Smooth muscle cell (in vitro differentiated cells): ENCODE results near the gene ITGA1. TPM values are rescaled to one million over a fixed set of nuclear protein-coding genes. Genes with fewer than 3 reads are reported as not detected.

Source experiments
- DNase-seq: peaks from one replicate; lab custom pipeline; 2025; ENCODE audit not compliant: unreplicated experiment; lab: John Stamatoyannopoulos, UW
- H2AFZ ChIP-seq: fragments of 200-600 bp; sonication (generic); 2 replicates; pipeline ENCODE4 v1.6.0; 2016; ENCODE audit warnings: antibody characterized with exemption, low read depth, mild to moderate bottlenecking
- H3F3A ChIP-seq: fragments of 200-600 bp; sonication (generic); 2 replicates; pipeline ENCODE4 v1.6.0; 2017; ENCODE audit warnings: antibody characterized with exemption, low read depth
- H3K27ac ChIP-seq: fragments of 200-600 bp; sonication (generic); 2 replicates; pipeline ENCODE4 v1.5.1; 2016; ENCODE audit warnings: low read depth, mild to moderate bottlenecking
- H3K27me3 ChIP-seq: fragments of 200-600 bp; sonication (generic); 2 replicates; pipeline ENCODE4 v1.6.1; 2016; ENCODE audit warnings: low read depth, mild to moderate bottlenecking
- H3K36me3 ChIP-seq: fragments of 200-600 bp; sonication (generic); 2 replicates; pipeline ENCODE4 v1.5.1; 2016; ENCODE audit warnings: low read depth
- H3K4me1 ChIP-seq: fragments of 200-600 bp; sonication (generic); 2 replicates; pipeline ENCODE4 v1.5.1; 2016; ENCODE audit warnings: low read depth
- H3K4me2 ChIP-seq: fragments of 200-600 bp; sonication (generic); 2 replicates; pipeline ENCODE4 v1.6.0; 2016; ENCODE audit warnings: mild to moderate bottlenecking
- H3K4me3 ChIP-seq: fragments of 200-600 bp; sonication (generic); 2 replicates; pipeline ENCODE4 v1.5.1; 2016; ENCODE audit warnings: mild to moderate bottlenecking
- H3K79me2 ChIP-seq: fragments of 200-600 bp; sonication (generic); 2 replicates; pipeline ENCODE4 v1.6.0; 2016; ENCODE audit warnings: low read depth, mild to moderate bottlenecking
- H3K9ac ChIP-seq: fragments of 200-600 bp; sonication (generic); 2 replicates; pipeline ENCODE4 v1.6.0; 2016; ENCODE audit warnings: low read depth
- H3K9me3 ChIP-seq: fragments of 200-600 bp; sonication (generic); replicated peaks from 2 replicates; pipeline ENCODE4 v1.5.1; 2016; ENCODE audit warnings: low read depth
- H4K20me1 ChIP-seq: fragments of 200-600 bp; sonication (generic); 2 replicates; pipeline ENCODE4 v1.6.0; 2016; ENCODE audit warnings: low read depth
- CTCF ChIP-seq: fragments of 200-600 bp; sonication (generic); IDR thresholded peaks from 2 replicates; pipeline ENCODE4 v1.5.1; 2017; ENCODE audit warnings: borderline replicate concordance, mild to moderate bottlenecking, antibody characterized with exemption; ENCODE audit not compliant: insufficient read depth, poor library complexity, severe bottlenecking
- WGBS: methylation state at CpG from one replicate; pipeline ENCODE4 v1.1.7; 2016; ENCODE audit warnings: low lambda C conversion rate; 5-methylcytosine and 5-hydroxymethylcytosine counted together
- polyA plus RNA-seq: library from polyadenylated mRNA; unstranded; fragments of >200 nt; fragmentation: Nextera tagmentation; extraction: Ambion mirVana; gene quantifications from 2 replicates; pipeline ENCODE4 v1.2.1, GENCODE V29; 2016
- total RNA-seq: library from RNA; depleted of rRNA; stranded (reverse); fragments of >200 nt; gene quantifications from 2 replicates; pipeline ENCODE4 v1.2.3, GENCODE V29; 2014

The ITGA1 gene
- total and polyA plus RNA-seq, 2 experiments from 2014 or later, result 85.2 to 250 TPM

DNA sequence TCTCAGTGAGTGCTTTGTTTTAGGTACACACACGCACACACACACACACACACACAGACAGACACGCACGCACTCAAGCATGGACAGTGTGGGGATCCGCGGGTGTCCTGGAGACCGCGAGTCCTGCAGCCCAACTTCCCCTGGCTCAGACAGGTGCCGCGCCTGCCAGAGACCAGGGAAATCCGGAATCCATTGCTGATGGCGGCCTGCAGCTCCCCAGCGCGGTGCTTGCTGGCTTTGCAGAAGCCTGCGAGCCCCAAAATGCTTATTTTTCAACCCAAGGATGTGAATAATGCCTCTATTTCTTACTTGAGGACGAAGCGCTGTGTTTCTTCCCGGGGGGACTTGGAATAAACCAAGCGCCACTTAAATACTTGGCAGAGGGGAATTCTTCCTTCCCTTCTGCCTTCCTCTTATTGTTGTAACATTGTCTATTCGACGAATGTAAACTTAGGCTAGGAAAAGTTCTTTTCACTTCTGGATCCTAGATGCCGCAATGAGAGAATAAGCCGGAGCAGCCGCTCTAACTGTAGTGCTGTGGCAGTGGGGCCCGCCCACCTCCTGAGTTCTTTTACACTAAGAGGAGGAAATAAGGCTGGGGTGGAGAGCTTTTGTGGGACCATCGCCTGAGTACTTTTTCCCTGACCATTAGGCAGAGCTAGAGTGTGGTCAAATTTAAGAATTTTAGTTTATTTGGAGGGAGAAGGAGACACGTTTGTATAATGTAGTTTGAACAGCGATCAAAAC, 202.2 kb downstream of the ITGA1 start:
- peak overlapping the region; percentile 97 for H3K4me2 ChIP-seq
- H3K9ac ChIP-seq, result peak overlapping the region; percentile 22
- no peaks in the 10 kb centered on the region for H3K27me3 ChIP-seq
- H2AFZ ChIP-seq, result peak overlapping the region; percentile 82
- 6% methylated on average over 27 of the region's 27 CpGs for WGBS
- peak; percentile 23 for DNase-seq
- H3K36me3 ChIP-seq, result no peaks in the 10 kb centered on the region
- H3K9me3 ChIP-seq, result no peaks in the 10 kb centered on the region
- TF ChIP-seq CTCF, result peak; percentile 14
- H3K4me1 ChIP-seq, result peaks cover 20% of the 10 kb centered on the region
- peak overlapping the region; percentile 77 for H3K4me3 ChIP-seq
- H4K20me1 ChIP-seq, result no peaks in the 10 kb centered on the region
- peaks cover 7% of the 10 kb centered on the region for H3K79me2 ChIP-seq
- no peak overlapping the region for H3K27ac ChIP-seq
- H3F3A ChIP-seq, result peaks cover 3% of the 10 kb centered on the region

GRCh38 chr5:52990528-52990925, 202.8 kb downstream of the ITGA1 start:
- 59% methylated on average over 4 of the region's 4 CpGs for WGBS
- H3K9me3 ChIP-seq, result no peaks in the 10 kb centered on the region
- no peaks in the 10 kb centered on the region for H4K20me1 ChIP-seq
- H3K27ac ChIP-seq, result no peak overlapping the region
- peak overlapping the region; percentile 97 for H3K4me2 ChIP-seq
- H3K4me1 ChIP-seq, result peaks cover 20% of the 10 kb centered on the region
- no peaks in the 10 kb centered on the region for H3K36me3 ChIP-seq
- peak overlapping the region; percentile 77 for H3K4me3 ChIP-seq
- peak overlapping the region; percentile 22 for H3K9ac ChIP-seq
- H3K79me2 ChIP-seq, result peaks cover 7% of the 10 kb centered on the region
- no peak overlapping the region for H2AFZ ChIP-seq
- TF ChIP-seq CTCF, result no peak
- no peak for DNase-seq
- no peaks in the 10 kb centered on the region for H3K27me3 ChIP-seq
- peaks cover 3% of the 10 kb centered on the region for H3F3A ChIP-seq

DNA sequence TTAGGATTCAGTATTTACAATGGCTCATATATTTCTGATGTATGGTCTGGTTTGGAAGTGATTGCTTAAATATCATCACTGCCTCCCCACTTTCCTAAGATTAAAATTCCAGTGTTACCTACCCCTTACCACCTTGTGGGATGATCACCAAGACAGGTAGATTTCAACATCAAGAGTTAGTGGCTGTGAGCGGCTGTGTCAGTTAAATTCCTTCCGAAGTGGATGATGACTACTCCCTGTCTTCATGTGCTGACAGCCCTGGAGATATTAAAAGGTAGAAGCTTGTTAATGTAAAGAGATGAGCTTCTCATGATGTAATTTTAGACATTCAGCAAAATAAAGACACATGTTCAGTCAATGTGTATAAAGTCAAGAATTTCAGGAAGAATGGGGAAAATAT, 205.7 kb downstream of the ITGA1 start:
- no peaks in the 10 kb centered on the region for H3K36me3 ChIP-seq
- no peak overlapping the region for H2AFZ ChIP-seq
- peaks cover 3% of the 10 kb centered on the region for H3F3A ChIP-seq
- peaks cover 21% of the 10 kb centered on the region for H3K4me1 ChIP-seq
- no peak for TF ChIP-seq CTCF
- no peak overlapping the region for H3K4me3 ChIP-seq
- H3K9me3 ChIP-seq, result no peaks in the 10 kb centered on the region
- 91% methylated on average over 2 of the region's 2 CpGs for WGBS
- no peaks in the 10 kb centered on the region for H3K27me3 ChIP-seq
- no peak overlapping the region for H3K9ac ChIP-seq
- H3K4me2 ChIP-seq, result no peak overlapping the region
- no peak for DNase-seq
- no peaks in the 10 kb centered on the region for H4K20me1 ChIP-seq
- H3K79me2 ChIP-seq, result peaks cover 10% of the 10 kb centered on the region
- H3K27ac ChIP-seq, result no peak overlapping the region

DNA sequence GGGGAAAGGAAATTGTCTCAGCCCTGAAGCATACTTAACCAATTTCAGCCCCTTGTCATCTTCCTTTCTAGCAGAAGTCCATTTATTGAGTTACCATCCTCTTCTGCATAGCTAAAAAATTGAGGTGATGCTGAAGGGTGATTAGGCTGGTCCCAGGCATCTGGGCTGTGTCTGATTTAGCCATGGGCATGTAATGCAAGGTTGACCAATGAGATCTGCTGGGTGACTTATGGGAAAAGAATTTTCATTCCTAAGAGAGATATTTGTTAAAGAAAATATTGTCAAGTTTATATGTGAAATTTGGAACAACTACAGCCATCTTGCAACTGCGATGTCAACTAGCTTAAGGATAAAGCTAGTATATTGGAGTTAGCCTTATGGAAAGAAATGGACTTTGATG, 206.6 kb downstream of the ITGA1 start:
- no peak for DNase-seq
- Histone ChIP-seq H3K4me3 (no peak overlapping the region), H4K20me1 (no peaks in the 10 kb centered on the region), H3K9ac (no peak overlapping the region), H3K79me2 (peaks cover 10% of the 10 kb centered on the region), H3K4me2 (no peak overlapping the region), H3K4me1 (peaks cover 16% of the 10 kb centered on the region), H2AFZ (no peak overlapping the region), H3K27me3 (no peaks in the 10 kb centered on the region), H3K27ac (no peak overlapping the region), H3K36me3 (no peaks in the 10 kb centered on the region), H3K9me3 (no peaks in the 10 kb centered on the region), H3F3A (no peaks in the 10 kb centered on the region)
- TF ChIP-seq CTCF, result no peak
- WGBS, result 92% methylated on average over 1 of the region's 1 CpG
